OCI-LY1 (cell line): Measurements from ENCODE around the gene PTPN23.

Source experiments
- EZH2 ChIP-seq: fragments of 200-600 bp; sonication (generic), shearing (Covaris generic); IDR thresholded peaks from 2 replicates; pipeline ENCODE4 v1.8.0; 2017; ENCODE audit warnings: borderline replicate concordance, mixed run types, mild to moderate bottlenecking, antibody characterized with exemption, low read length, moderate library complexity, mixed read lengths
- TF ChIP-seq, protein P1 (sequence below): fragments of 200-600 bp; sonication (generic), shearing (Covaris generic); IDR thresholded peaks from 2 replicates; pipeline ENCODE4 v1.5.1; 2017; ENCODE audit warnings: mild to moderate bottlenecking, antibody characterized with exemption, low read length, moderate library complexity, mixed read lengths

DNA sequence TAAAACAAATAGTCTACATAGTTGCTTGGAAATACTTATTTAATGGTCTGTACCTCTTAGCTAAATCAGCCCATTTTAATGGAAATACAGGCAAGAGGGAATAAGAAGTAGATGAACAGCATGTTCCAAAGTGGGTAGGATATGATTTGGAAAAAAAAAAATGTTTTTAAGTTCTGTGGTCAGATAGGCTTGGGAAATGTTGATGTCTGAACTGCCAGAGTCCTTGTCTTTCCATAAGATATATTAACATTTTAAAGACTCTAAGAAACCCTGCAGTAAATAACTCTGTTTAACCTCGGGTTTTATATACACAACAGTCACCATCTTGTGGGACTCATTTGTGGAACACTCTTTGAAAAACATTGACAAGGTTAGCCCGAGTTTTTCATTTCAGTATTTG, 40.0 kb upstream of the PTPN23 start:
- TF ChIP-seq, protein P1, sequence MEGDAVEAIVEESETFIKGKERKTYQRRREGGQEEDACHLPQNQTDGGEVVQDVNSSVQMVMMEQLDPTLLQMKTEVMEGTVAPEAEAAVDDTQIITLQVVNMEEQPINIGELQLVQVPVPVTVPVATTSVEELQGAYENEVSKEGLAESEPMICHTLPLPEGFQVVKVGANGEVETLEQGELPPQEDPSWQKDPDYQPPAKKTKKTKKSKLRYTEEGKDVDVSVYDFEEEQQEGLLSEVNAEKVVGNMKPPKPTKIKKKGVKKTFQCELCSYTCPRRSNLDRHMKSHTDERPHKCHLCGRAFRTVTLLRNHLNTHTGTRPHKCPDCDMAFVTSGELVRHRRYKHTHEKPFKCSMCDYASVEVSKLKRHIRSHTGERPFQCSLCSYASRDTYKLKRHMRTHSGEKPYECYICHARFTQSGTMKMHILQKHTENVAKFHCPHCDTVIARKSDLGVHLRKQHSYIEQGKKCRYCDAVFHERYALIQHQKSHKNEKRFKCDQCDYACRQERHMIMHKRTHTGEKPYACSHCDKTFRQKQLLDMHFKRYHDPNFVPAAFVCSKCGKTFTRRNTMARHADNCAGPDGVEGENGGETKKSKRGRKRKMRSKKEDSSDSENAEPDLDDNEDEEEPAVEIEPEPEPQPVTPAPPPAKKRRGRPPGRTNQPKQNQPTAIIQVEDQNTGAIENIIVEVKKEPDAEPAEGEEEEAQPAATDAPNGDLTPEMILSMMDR: no peak
- no peak for TF ChIP-seq EZH2
